H9 (cell line): ENCODE measurements around the gene CAV2. TPM values are rescaled to one million over a fixed set of nuclear protein-coding genes. Genes with fewer than 3 reads are reported as not detected.

Experiments used
- DNase-seq: peaks from one replicate; pipeline ENCODE4 v3.0.0-alpha.2; 2017
- H2AFZ ChIP-seq: one replicate; pipeline ENCODE4 v1.6.1; 2013; ENCODE audit warnings: mild to moderate bottlenecking, low read length, control low read depth, moderate library complexity
- H2AK5ac ChIP-seq: 2 replicates; pipeline ENCODE4 v1.6.1; 2013; ENCODE audit warnings: low read length, control low read depth, mixed read lengths; ENCODE audit not compliant: insufficient read length
- H2BK120ac ChIP-seq: one replicate; pipeline ENCODE4 v1.6.1; 2013; ENCODE audit warnings: low read depth, mild to moderate bottlenecking, low read length, control low read depth, inconsistent platforms; ENCODE audit not compliant: poor library complexity, severe bottlenecking
- H2BK12ac ChIP-seq: 2 replicates; pipeline ENCODE4 v1.6.1; 2013; ENCODE audit warnings: low read length, control low read depth, mixed read lengths, low read depth; ENCODE audit not compliant: insufficient read length
- H2BK15ac ChIP-seq: 2 replicates; pipeline ENCODE4 v1.6.1; 2013; ENCODE audit warnings: low read depth, low read length, control low read depth
- H2BK20ac ChIP-seq: one replicate; pipeline ENCODE4 v1.6.1; 2013; ENCODE audit warnings: low read depth, mild to moderate bottlenecking, low read length, control low read depth, inconsistent platforms; ENCODE audit not compliant: poor library complexity, severe bottlenecking
- H2BK5ac ChIP-seq: 2 replicates; pipeline ENCODE4 v1.6.1; 2013; ENCODE audit warnings: low read length, control low read depth, mixed read lengths; ENCODE audit not compliant: insufficient read length
- H3K14ac ChIP-seq: 2 replicates; pipeline ENCODE4 v1.6.1; 2013; ENCODE audit warnings: low read length, control low read depth; ENCODE audit not compliant: insufficient read depth
- H3K18ac ChIP-seq: 2 replicates; pipeline ENCODE4 v1.6.1; 2013; ENCODE audit warnings: low read depth, mild to moderate bottlenecking, mixed read lengths, low read length, control low read depth; ENCODE audit not compliant: insufficient read length
- H3K23ac ChIP-seq: 2 replicates; pipeline ENCODE4 v1.6.1; 2013; ENCODE audit warnings: low read length, control low read depth, mixed read lengths, low read depth; ENCODE audit not compliant: insufficient read length
- H3K23me2 ChIP-seq: 2 replicates; pipeline ENCODE4 v1.6.1; 2013; ENCODE audit warnings: low read depth, mild to moderate bottlenecking, mixed read lengths, low read length, control low read depth; ENCODE audit not compliant: insufficient read length, poor library complexity, severe bottlenecking
- H3K27ac ChIP-seq: 2 replicates; pipeline ENCODE4 v1.5.1; 2013; ENCODE audit warnings: low read length, control low read depth, mixed read lengths, low read depth; ENCODE audit not compliant: insufficient read length
- H3K27me3 ChIP-seq: 2 replicates; pipeline ENCODE4 v1.6.1; 2013; ENCODE audit warnings: low read length, control low read depth, inconsistent platforms; ENCODE audit not compliant: insufficient read depth
- H3K4ac ChIP-seq: 2 replicates; pipeline ENCODE4 v1.6.1; 2013; ENCODE audit warnings: low read depth, mild to moderate bottlenecking, control low read depth, inconsistent platforms, low read length, moderate library complexity
- H3K4me1 ChIP-seq: 2 replicates; pipeline ENCODE4 v1.6.1; 2013; ENCODE audit warnings: low read length, control low read depth, inconsistent platforms; ENCODE audit not compliant: insufficient read depth
- H3K4me2 ChIP-seq: 2 replicates; pipeline ENCODE4 v1.6.1; 2013; ENCODE audit warnings: low read length, control low read depth, mixed read lengths; ENCODE audit not compliant: insufficient read length, insufficient read depth
- H3K56ac ChIP-seq: 2 replicates; pipeline ENCODE4 v1.6.1; 2013; ENCODE audit warnings: low read depth, mild to moderate bottlenecking, mixed read lengths, low read length, control low read depth; ENCODE audit not compliant: insufficient read length
- H3K79me1 ChIP-seq: 2 replicates; pipeline ENCODE4 v1.6.1; 2013; ENCODE audit warnings: low read depth, mild to moderate bottlenecking, moderate library complexity, low read length, control low read depth, inconsistent platforms; ENCODE audit not compliant: insufficient read depth, poor library complexity, severe bottlenecking
- H3K79me2 ChIP-seq: 2 replicates; pipeline ENCODE4 v1.6.1; 2013; ENCODE audit warnings: low read length, control low read depth, inconsistent platforms; ENCODE audit not compliant: insufficient read depth
- H3K9ac ChIP-seq: 2 replicates; pipeline ENCODE4 v1.6.1; 2013; ENCODE audit warnings: low read length, control low read depth, mixed read lengths; ENCODE audit not compliant: insufficient read length; ENCODE audit errors: extremely low read depth
- H3K9me3 ChIP-seq: one replicate; pipeline ENCODE4 v1.6.1; 2013; ENCODE audit warnings: low read depth, low read length, inconsistent platforms; ENCODE audit not compliant: control insufficient read depth
- H3T11ph ChIP-seq: one replicate; pipeline ENCODE4 v1.6.1; 2013; ENCODE audit warnings: mild to moderate bottlenecking, low read length, control low read depth, inconsistent platforms
- H4K20me1 ChIP-seq: one replicate; pipeline ENCODE4 v1.6.1; 2013; ENCODE audit not compliant: control insufficient read depth, insufficient read length, insufficient read depth
- H4K5ac ChIP-seq: 2 replicates; pipeline ENCODE4 v1.6.1; 2013; ENCODE audit warnings: low read depth, mild to moderate bottlenecking, mixed read lengths, low read length, control low read depth; ENCODE audit not compliant: insufficient read length
- H4K8ac ChIP-seq: replicated peaks from 2 replicates; pipeline ENCODE4 v1.6.1; 2013; ENCODE audit warnings: low read length, control low read depth, mixed read lengths, low read depth; ENCODE audit not compliant: insufficient read length
- H4K91ac ChIP-seq: 2 replicates; pipeline ENCODE4 v1.6.1; 2013; ENCODE audit warnings: low read depth, mild to moderate bottlenecking, moderate library complexity, mixed read lengths, low read length, control low read depth; ENCODE audit not compliant: insufficient read length
- H3K27ac Mint-ChIP-seq, 3 experiments: 2 replicates in 2 of 3; 3 replicates in 1 of 3; pipeline ENCODE4 v1.8.0; 2020 to 2021; ENCODE audit warnings: mixed read lengths in 3 of 3, mild to moderate bottlenecking in 1 of 3, moderate library complexity in 1 of 3
- H3K27me3 Mint-ChIP-seq: 2 replicates; pipeline ENCODE4 v1.8.0; 2021; ENCODE audit warnings: low read depth, mild to moderate bottlenecking, moderate library complexity, mixed read lengths
- H3K36me3 Mint-ChIP-seq, 3 experiments: 2 replicates in 2 of 3; 3 replicates in 1 of 3; pipeline ENCODE4 v1.8.0; 2020 to 2021; ENCODE audit warnings: low read depth in 3 of 3, mixed read lengths in 3 of 3; ENCODE audit not compliant: insufficient read depth in 1 of 3
- H3K4me1 Mint-ChIP-seq, 2 experiments: 2 replicates each; pipeline ENCODE4 v1.8.0; 2020; ENCODE audit warnings: mixed read lengths in 2 of 2
- H3K4me3 Mint-ChIP-seq, 2 experiments: 2 replicates in 1 of 2; 3 replicates in 1 of 2; pipeline ENCODE4 v1.8.0; 2020 to 2021; ENCODE audit warnings: mild to moderate bottlenecking in 2 of 2, mixed read lengths in 2 of 2, moderate library complexity in 1 of 2
- H3K9me3 Mint-ChIP-seq, 2 experiments: 2 replicates in 1 of 2; 3 replicates in 1 of 2; pipeline ENCODE4 v1.8.0; 2020; ENCODE audit warnings: mild to moderate bottlenecking in 2 of 2, mixed read lengths in 2 of 2, moderate library complexity in 1 of 2
- CTCF ChIP-seq: fragments of 200-600 bp; sonication (generic); conservative IDR thresholded peaks from 3 replicates; pipeline ENCODE4 v1.8.0; 2021; ENCODE audit warnings: antibody characterized with exemption, mild to moderate bottlenecking
- WGBS: extraction: QIAGEN DNeasy Blood & Tissue Kit; methylation state at CpG from one replicate; pipeline ENCODE4 v1.1.7; 2013; ENCODE audit warnings: missing lambda C conversion rate, low lambda C conversion rate, mixed read lengths; ENCODE audit not compliant: insufficient read length; ENCODE audit errors: extremely low coverage; 5-methylcytosine and 5-hydroxymethylcytosine counted together
- total RNA-seq: library from RNA; stranded (reverse); gene quantifications from 2 replicates; pipeline ENCODE4 v1.2.1, GENCODE V29; 2021

The CAV2 gene
- total RNA-seq, 1 experiment from 2014 or later = 3.7 TPM

GRCh38 chr7:116532102-116532688 is 32.7 kb downstream of the CAV2 start:
- no peak overlapping the region for H3K27ac Mint-ChIP-seq
- Histone ChIP-seq H4K5ac (no peak overlapping the region), H3K23me2 (no peaks in the 10 kb centered on the region)

More at GRCh38 chr7:116532102-116532688, 32.7 kb downstream of the CAV2 start:
- H4K91ac ChIP-seq = no peak overlapping the region
- no peaks in the 10 kb centered on the region for H3K79me1 ChIP-seq
- H2BK12ac ChIP-seq = no peak overlapping the region
- no peak overlapping the region for H2BK120ac ChIP-seq
- H3T11ph ChIP-seq = no peak overlapping the region
- peaks cover 0 to 5% (median 0%) of the 10 kb centered on the region in 3 experiments; a peak in 2 of 7 replicates for H3K36me3 Mint-ChIP-seq
- WGBS = no CpG with 5 or more reads among the region's 3 CpGs
- no peaks in the 10 kb centered on the region for H3K79me2 ChIP-seq
- no peaks in the 10 kb centered on the region for H3K4me1 ChIP-seq
- H3K4me1 Mint-ChIP-seq = peaks cover 8 to 15% of the 10 kb centered on the region in 2 experiments
- no peak overlapping the region for H3K14ac ChIP-seq
- no peak overlapping the region for H2BK20ac ChIP-seq
- no peak overlapping the region for H3K18ac ChIP-seq
- H3K4me2 ChIP-seq = no peak overlapping the region
- no peak overlapping the region for H3K23ac ChIP-seq
- no peaks in the 10 kb centered on the region for H3K9me3 ChIP-seq
- H3K27me3 ChIP-seq = no peaks in the 10 kb centered on the region
- no peak overlapping the region for H2BK5ac ChIP-seq
- no peaks in the 10 kb centered on the region for H4K20me1 ChIP-seq
- H2AFZ ChIP-seq = no peak overlapping the region
- no peak overlapping the region for H3K4ac ChIP-seq
- TF ChIP-seq CTCF = no peak
- no peak overlapping the region for H2AK5ac ChIP-seq
- no peak overlapping the region for H3K56ac ChIP-seq
- H3K9me3 Mint-ChIP-seq = no peaks in the 10 kb centered on the region; a peak in 1 of 5 replicates
- DNase-seq = no peak
- no peak overlapping the region for H3K4me3 Mint-ChIP-seq
- peaks cover 6% of the 10 kb centered on the region for H3K27me3 Mint-ChIP-seq
- no peak overlapping the region for H3K27ac ChIP-seq
- no peak overlapping the region for H4K8ac ChIP-seq
- H2BK15ac ChIP-seq = no peak overlapping the region
- no peak overlapping the region for H3K9ac ChIP-seq
